HG02571 (cell line): ENCODE measurements around the gene PIK3CG.
A peak's percentile ranks its signal among the peaks of the same experiment; 100 is the strongest.
"Not testable (repeated sequence)": the region's sequence is repeated elsewhere in the genome, so short reads cannot be mapped to it uniquely, and the experiment has no call there.

Experiments used
- ATAC-seq: cut with Tn5 transposase; IDR thresholded peaks from one replicate; pipeline ENCODE4 v1.9.1; 2021; ENCODE audit warnings: mild to moderate bottlenecking, moderate library complexity; ENCODE audit not compliant: unreplicated experiment

The PIK3CG gene

GRCh38 chr7:106883456-106884026, 18.5 kb downstream of the PIK3CG start:
- no peak for ATAC-seq

- ATAC-seq: no peak
These were observed 20.6 kb downstream of the PIK3CG start for GRCh38 chr7:106885652-106886051.

GRCh38 chr7:106887421-106887820, 22.3 kb downstream of the PIK3CG start:
- ATAC-seq: peak; percentile 75

GRCh38 chr7:106888204-106888603, 23.1 kb downstream of the PIK3CG start:
- ATAC-seq: no peak

- no peak for ATAC-seq
These were observed 25.9 kb downstream of the PIK3CG start for GRCh38 chr7:106890952-106891351.

GRCh38 chr7:106891548-106892410, 26.7 kb downstream of the PIK3CG start:
- ATAC-seq: no peak

- ATAC-seq: no peak
These were observed 28.5 kb downstream of the PIK3CG start for GRCh38 chr7:106893591-106893990.

- ATAC-seq: peak; percentile 98
These were observed 30.3 kb downstream of the PIK3CG start for GRCh38 chr7:106895246-106895864.

- ATAC-seq: no peak
These were observed 31.1 kb downstream of the PIK3CG start for GRCh38 chr7:106896231-106896630.

GRCh38 chr7:106897553-106897952, 32.5 kb downstream of the PIK3CG start:
- not testable (repeated sequence) for ATAC-seq

GRCh38 chr7:106898967-106899366, 33.9 kb downstream of the PIK3CG start:
- not testable (repeated sequence) for ATAC-seq

GRCh38 chr7:106901828-106902441, 36.9 kb downstream of the PIK3CG start:
- no peak for ATAC-seq

- no peak for ATAC-seq
These were observed 40.7 kb downstream of the PIK3CG start for GRCh38 chr7:106905734-106906133.

GRCh38 chr7:106911959-106912358, 46.9 kb downstream of the PIK3CG start:
- ATAC-seq: no peak

GRCh38 chr7:106914018-106914607, 49.0 kb downstream of the PIK3CG start:
- ATAC-seq: no peak

- no peak for ATAC-seq
These were observed 50.3 kb downstream of the PIK3CG start for GRCh38 chr7:106915407-106915806.

GRCh38 chr7:106915873-106916272, 50.8 kb downstream of the PIK3CG start:
- ATAC-seq: peak; percentile 98

- ATAC-seq: no peak
These were observed 51.6 kb downstream of the PIK3CG start for GRCh38 chr7:106916679-106917078.

- no peak for ATAC-seq
These were observed 53.9 kb downstream of the PIK3CG start for GRCh38 chr7:106918991-106919390.

- not testable (repeated sequence) for ATAC-seq
These were observed 59.4 kb downstream of the PIK3CG start for GRCh38 chr7:106924468-106924867.

- ATAC-seq: no peak
These were observed 61.8 kb downstream of the PIK3CG start for GRCh38 chr7:106926892-106927291.
